Measurements from ENCODE around the gene MYO3B. TPM values are rescaled to one million over a fixed set of nuclear protein-coding genes. Genes with fewer than 3 reads are reported as not detected.

The MYO3B gene
- total and polyA plus RNA-seq, 2 experiments from 2014 or later, result 0.11 TPM; not detected in 1

DNA sequence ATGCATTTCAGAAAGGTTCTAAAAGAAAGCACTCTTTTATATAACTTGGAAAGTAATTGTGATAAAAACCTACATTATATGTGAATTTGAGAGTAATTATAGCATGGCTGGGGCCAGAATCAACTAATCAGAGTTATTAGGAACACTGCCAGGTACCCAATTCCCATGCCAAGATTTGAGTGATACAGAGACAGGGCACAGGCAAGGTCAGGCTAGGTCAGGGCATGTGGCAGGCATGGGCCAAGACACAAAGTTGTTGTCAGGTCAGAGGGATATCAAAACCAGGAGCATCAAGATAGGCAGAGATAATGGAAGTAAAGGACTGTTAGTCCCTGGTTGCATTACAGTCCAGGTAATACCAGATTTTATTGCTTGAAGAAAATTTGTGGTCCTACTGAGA lies 87.4 kb downstream of the MYO3B start:
- no peaks in the 10 kb centered on the region for H3K9me3 ChIP-seq (ENCODE audit: low read depth)
- no peaks in the 10 kb centered on the region for H3K79me2 ChIP-seq (ENCODE audit: insufficient read depth)
- H4K20me1 ChIP-seq (ENCODE audit: insufficient read depth), result no peaks in the 10 kb centered on the region
- H3K4me3 ChIP-seq, result no peak overlapping the region
- H3K27me3 ChIP-seq (replicated peaks; ENCODE audit: insufficient read depth), result no peaks in the 10 kb centered on the region
- no peak overlapping the region for H3K27ac ChIP-seq
- no peaks in the 10 kb centered on the region for H3F3A ChIP-seq (ENCODE audit: insufficient read depth)
- no peak overlapping the region for H2AFZ ChIP-seq
- in situ Hi-C loops (cut with MboI), result no loop called here
- no peaks in the 10 kb centered on the region for H3K36me3 ChIP-seq (ENCODE audit: low read depth)
- DNase-seq, result no peak
- H3K4me2 ChIP-seq (ENCODE audit: unreplicated experiment), result no peak overlapping the region
- TF ChIP-seq EZH2phosphoT487 (IDR thresholded peaks at IDR 0.05; ENCODE audit: insufficient read depth, low read depth), result no peak
- no peak for TF ChIP-seq EZH2 (IDR thresholded peaks at IDR 0.05; ENCODE audit: insufficient read depth, poor library complexity, severe bottlenecking)
- no peaks in the 10 kb centered on the region for H3K9me2 ChIP-seq (ENCODE audit: insufficient read depth)
- no peaks in the 10 kb centered on the region for H3K4me1 ChIP-seq (ENCODE audit: insufficient read depth)
- no peak overlapping the region for H3K9ac ChIP-seq

DNA sequence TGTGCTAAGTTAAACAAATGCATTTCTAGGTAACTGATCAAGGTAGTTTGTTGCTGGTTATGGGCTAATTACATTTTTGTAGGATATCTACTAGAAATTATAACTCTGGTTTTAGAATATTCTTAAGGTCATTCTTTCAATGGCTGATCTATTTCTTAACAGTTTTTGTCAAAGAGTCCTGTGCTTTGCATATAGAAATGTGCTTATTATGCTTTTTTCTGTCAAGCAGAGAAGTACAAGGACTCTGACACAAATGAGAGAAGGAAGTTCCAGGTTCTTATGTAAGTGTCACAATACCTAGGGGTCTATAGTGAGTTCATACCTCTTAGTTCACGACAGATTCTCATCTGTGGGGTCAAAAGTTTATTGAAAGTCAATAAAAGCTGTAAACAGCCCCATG lies 88.4 kb downstream of the MYO3B start:
- no peak overlapping the region for H3K4me3 ChIP-seq
- no peak overlapping the region for H3K4me2 ChIP-seq (ENCODE audit: unreplicated experiment)
- no peaks in the 10 kb centered on the region for H3K9me3 ChIP-seq (ENCODE audit: low read depth)
- no peaks in the 10 kb centered on the region for H3K36me3 ChIP-seq (ENCODE audit: low read depth)
- no peaks in the 10 kb centered on the region for H3K79me2 ChIP-seq (ENCODE audit: insufficient read depth)
- no peak for TF ChIP-seq EZH2phosphoT487 (IDR thresholded peaks at IDR 0.05; ENCODE audit: insufficient read depth, low read depth)
- 31 to 35% methylated on average over 1 of the region's 1 CpG for WGBS, 2 experiments (ENCODE audit: low coverage in 1 of 2, low lambda C conversion rate in 2 of 2, missing lambda C conversion rate in 2 of 2)
- no peaks in the 10 kb centered on the region for H3K9me2 ChIP-seq (ENCODE audit: insufficient read depth)
- H3K9ac ChIP-seq, result no peak overlapping the region
- no peaks in the 10 kb centered on the region for H3K27me3 ChIP-seq (replicated peaks; ENCODE audit: insufficient read depth)
- H3K4me1 ChIP-seq (ENCODE audit: insufficient read depth), result no peaks in the 10 kb centered on the region
- H2AFZ ChIP-seq, result no peak overlapping the region
- no peak for DNase-seq
- in situ Hi-C loops (cut with MboI), result no loop called here
- no peak overlapping the region for H3K27ac ChIP-seq
- no peaks in the 10 kb centered on the region for H4K20me1 ChIP-seq (ENCODE audit: insufficient read depth)
- no peaks in the 10 kb centered on the region for H3F3A ChIP-seq (ENCODE audit: insufficient read depth)

DNA sequence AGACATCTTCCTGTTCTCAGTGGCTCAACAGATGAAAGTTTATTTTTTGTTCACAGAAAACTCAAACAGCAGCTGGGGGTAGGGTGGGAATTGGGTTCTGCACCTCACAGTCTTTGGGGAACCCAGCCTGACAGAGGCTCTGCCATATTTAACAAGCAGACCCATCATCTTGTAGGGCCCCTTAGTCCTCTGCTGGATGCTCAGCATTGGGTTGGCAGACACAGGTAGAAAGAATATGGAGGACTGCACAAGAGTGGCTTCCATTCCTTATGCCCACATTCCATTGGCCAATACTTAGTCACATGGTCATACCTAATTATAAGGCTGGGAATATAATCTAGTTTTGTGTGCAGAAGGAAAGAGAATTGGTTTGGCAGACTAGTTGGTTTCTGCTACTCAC lies 89.1 kb downstream of the MYO3B start:
- Histone ChIP-seq H4K20me1 (ENCODE audit: insufficient read depth) (no peaks in the 10 kb centered on the region), H3F3A (ENCODE audit: insufficient read depth) (no peaks in the 10 kb centered on the region), H3K27ac (no peak overlapping the region), H3K79me2 (ENCODE audit: insufficient read depth) (no peaks in the 10 kb centered on the region), H3K4me3 (no peak overlapping the region), H3K4me1 (ENCODE audit: insufficient read depth) (no peaks in the 10 kb centered on the region), H2AFZ (no peak overlapping the region), H3K36me3 (ENCODE audit: low read depth) (no peaks in the 10 kb centered on the region), H3K4me2 (ENCODE audit: unreplicated experiment) (no peak overlapping the region), H3K27me3 (replicated peaks; ENCODE audit: insufficient read depth) (no peaks in the 10 kb centered on the region), H3K9me3 (ENCODE audit: low read depth) (no peaks in the 10 kb centered on the region), H3K9ac (no peak overlapping the region), H3K9me2 (ENCODE audit: insufficient read depth) (no peaks in the 10 kb centered on the region)
- TF ChIP-seq EZH2 (IDR thresholded peaks at IDR 0.05; ENCODE audit: insufficient read depth, poor library complexity, severe bottlenecking), result no peak
- TF ChIP-seq EZH2phosphoT487 (IDR thresholded peaks at IDR 0.05; ENCODE audit: insufficient read depth, low read depth), result no peak
- no peak for DNase-seq
- in situ Hi-C loops (cut with MboI), result no loop called here

DNA sequence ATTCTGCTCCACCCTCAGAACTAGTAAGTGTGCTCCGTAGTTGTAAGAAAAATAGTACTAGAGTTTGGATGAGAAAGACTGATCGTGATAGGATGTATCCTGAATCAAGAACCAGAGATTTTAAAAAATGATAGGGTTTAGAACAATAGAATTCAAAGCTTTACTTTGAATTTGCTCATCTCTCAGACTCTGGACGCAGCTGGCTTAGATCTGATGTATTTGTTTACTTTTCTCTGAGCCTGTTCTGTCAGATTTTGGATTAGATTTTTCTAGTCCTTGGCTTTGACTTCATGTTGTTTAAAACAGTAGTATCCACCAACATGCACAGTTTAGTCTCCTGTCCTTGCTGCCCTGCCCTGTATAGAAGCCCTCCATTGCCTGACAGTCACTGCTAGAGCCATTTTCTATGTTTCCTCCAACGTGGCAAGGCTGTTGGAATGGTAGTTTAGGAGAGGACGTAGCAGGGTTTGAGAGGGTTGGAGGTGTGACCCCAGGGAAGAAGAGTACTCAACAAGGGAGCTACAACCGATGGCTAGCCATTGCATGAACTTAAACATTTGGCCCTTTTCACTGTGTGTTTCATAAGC lies 92.4 kb downstream of the MYO3B start:
- TF ChIP-seq EZH2phosphoT487 (IDR thresholded peaks at IDR 0.05; ENCODE audit: insufficient read depth, low read depth) (no peak), EZH2 (IDR thresholded peaks at IDR 0.05; ENCODE audit: insufficient read depth, poor library complexity, severe bottlenecking) (no peak)
- no peaks in the 10 kb centered on the region for H4K20me1 ChIP-seq (ENCODE audit: insufficient read depth)
- no peaks in the 10 kb centered on the region for H3K9me2 ChIP-seq (ENCODE audit: insufficient read depth)
- no peak overlapping the region for H3K27ac ChIP-seq
- no peaks in the 10 kb centered on the region for H3K79me2 ChIP-seq (ENCODE audit: insufficient read depth)
- in situ Hi-C loops (cut with MboI), result no loop called here
- H3K4me3 ChIP-seq, result no peak overlapping the region
- no peaks in the 10 kb centered on the region for H3K4me1 ChIP-seq (ENCODE audit: insufficient read depth)
- H3K27me3 ChIP-seq (replicated peaks; ENCODE audit: insufficient read depth), result no peaks in the 10 kb centered on the region
- WGBS, 2 experiments (ENCODE audit: low coverage in 1 of 2, low lambda C conversion rate in 2 of 2, missing lambda C conversion rate in 2 of 2), result 16 to 22% methylated on average over 6 of the region's 6 CpGs
- H3F3A ChIP-seq (ENCODE audit: insufficient read depth), result no peaks in the 10 kb centered on the region
- no peak for DNase-seq
- no peak overlapping the region for H3K9ac ChIP-seq
- no peak overlapping the region for H2AFZ ChIP-seq
- H3K9me3 ChIP-seq (ENCODE audit: low read depth), result no peaks in the 10 kb centered on the region
- H3K36me3 ChIP-seq (ENCODE audit: low read depth), result no peaks in the 10 kb centered on the region
- no peak overlapping the region for H3K4me2 ChIP-seq (ENCODE audit: unreplicated experiment)

DNA sequence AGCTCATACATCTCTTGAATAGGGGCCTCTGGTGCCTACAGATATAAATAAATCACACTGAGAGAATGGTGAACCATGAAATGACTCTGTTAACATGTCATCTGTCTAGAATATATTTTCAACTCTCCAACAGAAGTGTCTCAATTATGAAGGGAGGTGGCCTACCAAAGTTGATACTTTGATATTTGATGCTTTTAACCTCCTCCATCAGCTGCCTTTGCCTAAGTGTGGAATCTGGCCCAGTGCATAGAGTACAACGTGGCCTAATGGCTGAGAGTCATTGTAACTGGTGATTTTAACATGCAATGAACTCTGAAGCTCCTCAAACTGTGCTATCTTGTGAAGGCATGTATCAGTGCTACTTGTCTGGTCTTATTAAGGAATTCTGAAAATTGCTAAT lies 93.4 kb downstream of the MYO3B start:
- Histone ChIP-seq H3K9ac (no peak overlapping the region), H3K79me2 (ENCODE audit: insufficient read depth) (no peaks in the 10 kb centered on the region), H3K4me3 (no peak overlapping the region), H2AFZ (no peak overlapping the region), H3K27me3 (replicated peaks; ENCODE audit: insufficient read depth) (no peaks in the 10 kb centered on the region), H3K9me3 (ENCODE audit: low read depth) (no peaks in the 10 kb centered on the region), H3K27ac (no peak overlapping the region), H3K4me2 (ENCODE audit: unreplicated experiment) (no peak overlapping the region), H3K9me2 (ENCODE audit: insufficient read depth) (no peaks in the 10 kb centered on the region), H3K4me1 (ENCODE audit: insufficient read depth) (no peaks in the 10 kb centered on the region), H4K20me1 (ENCODE audit: insufficient read depth) (no peaks in the 10 kb centered on the region), H3F3A (ENCODE audit: insufficient read depth) (no peaks in the 10 kb centered on the region), H3K36me3 (ENCODE audit: low read depth) (no peaks in the 10 kb centered on the region)
- TF ChIP-seq EZH2phosphoT487 (IDR thresholded peaks at IDR 0.05; ENCODE audit: insufficient read depth, low read depth), result no peak
- no peak for TF ChIP-seq EZH2 (IDR thresholded peaks at IDR 0.05; ENCODE audit: insufficient read depth, poor library complexity, severe bottlenecking)
- in situ Hi-C loops (cut with MboI), result no loop called here
- DNase-seq, result peak; percentile 2
- 18 to 29% methylated on average over 1 of the region's 1 CpG for WGBS, 2 experiments (ENCODE audit: low coverage in 1 of 2, low lambda C conversion rate in 2 of 2, missing lambda C conversion rate in 2 of 2)

Data from GM23248 (cell line).